GM15510 (cell line): ENCODE results near the gene ACSF2.

ENCODE experiments used
- POLR2A ChIP-seq: IDR thresholded peaks from 3 replicates; pipeline ENCODE4 v1.6.1; 2011; ENCODE audit warnings: borderline replicate concordance; ENCODE audit not compliant: insufficient read length; ENCODE audit errors: extremely low read depth

The ACSF2 gene

GRCh38 chr17:50465171-50465570 lies 39.2 kb downstream of the ACSF2 start:
- no peak for TF ChIP-seq POLR2A

DNA sequence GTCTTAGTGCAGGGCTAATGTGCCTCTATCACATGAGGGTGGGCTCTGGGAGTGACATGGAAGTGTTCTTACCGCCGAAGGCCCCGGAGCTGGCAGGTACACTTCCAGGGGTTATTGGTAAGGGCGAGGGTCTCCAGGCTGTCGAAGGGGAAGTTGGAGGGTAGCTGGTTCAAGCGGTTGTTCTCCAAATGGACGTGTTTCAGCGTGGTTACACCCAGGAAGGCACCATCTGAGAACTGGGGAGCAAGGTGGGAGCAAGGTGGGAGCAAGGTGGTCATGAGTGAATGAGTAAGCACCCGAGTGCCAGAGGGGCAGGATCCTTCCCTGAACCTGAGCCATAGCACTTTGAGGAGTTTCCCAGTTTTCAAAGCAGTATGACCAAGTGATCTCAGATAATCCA lies 39.6 kb downstream of the ACSF2 start:
- no peak for TF ChIP-seq POLR2A

GRCh38 chr17:50466371-50467113 lies 40.5 kb downstream of the ACSF2 start:
- TF ChIP-seq POLR2A: no peak

DNA sequence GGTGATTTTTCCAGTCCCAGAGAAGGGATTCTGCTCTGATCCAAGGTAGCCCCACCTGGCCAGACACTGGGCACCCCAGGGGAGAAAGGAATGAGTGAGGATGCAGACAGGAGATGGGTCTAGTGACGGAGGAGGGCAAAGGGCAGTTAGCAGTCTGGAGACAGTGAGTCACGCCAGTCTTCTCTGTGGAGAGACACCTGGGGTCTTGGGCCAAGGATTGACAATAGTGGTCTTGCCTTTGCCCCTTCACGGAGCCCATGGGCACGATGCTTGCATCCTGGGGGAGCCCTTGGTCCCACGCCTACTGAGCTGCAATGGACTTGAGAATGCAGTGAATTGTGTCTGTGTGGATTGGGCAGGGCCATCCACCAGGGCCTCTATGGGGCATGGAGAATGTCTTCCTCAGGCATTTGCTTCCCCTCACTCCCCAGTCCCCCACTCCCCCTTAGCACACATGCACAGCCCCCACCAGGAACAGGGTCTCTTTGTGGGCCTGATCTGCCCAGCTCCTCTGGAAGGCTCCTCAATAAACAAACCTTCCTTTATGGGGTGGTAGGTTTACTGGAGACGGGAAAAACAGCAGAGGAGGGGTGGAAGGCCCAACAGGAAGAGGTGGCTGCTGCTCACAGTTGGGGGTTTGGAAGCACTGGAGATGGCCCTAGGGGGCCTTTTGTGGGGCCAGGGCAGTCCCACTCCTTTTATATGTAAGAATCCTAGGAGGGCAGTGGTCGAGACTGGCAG lies 41.3 kb downstream of the ACSF2 start:
- no peak for TF ChIP-seq POLR2A

DNA sequence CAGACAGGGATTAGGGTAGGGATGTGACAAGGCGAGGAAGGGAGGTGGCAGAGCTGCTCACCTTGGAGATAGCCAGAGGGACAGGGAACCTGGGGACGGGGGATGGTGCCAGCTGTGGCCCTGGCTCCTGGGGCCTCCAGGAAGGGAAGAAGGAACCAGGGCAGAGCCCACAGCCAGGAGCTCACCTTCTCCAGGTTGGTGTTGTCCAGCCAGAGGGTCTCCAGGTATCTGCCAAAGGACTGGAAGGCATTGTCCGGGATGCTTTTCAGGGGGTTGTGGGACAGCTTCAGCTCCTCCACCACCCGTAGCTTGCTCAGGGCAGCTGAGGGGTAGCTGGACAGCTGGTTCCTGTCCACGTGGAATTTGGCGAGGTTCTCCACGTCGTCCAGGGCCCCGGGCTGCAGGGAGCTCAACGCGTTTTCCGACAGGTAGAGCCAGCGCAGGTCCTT lies 41.9 kb downstream of the ACSF2 start:
- no peak for TF ChIP-seq POLR2A

- no peak for TF ChIP-seq POLR2A
These were observed 42.5 kb downstream of the ACSF2 start, which contains the start of gene CHAD for GRCh38 chr17:50468304-50469207. Gene CHAD (minus strand): TSS chr17:50468880. CDS start chr17:50468813, 67 bp downstream.

- no peak for TF ChIP-seq POLR2A
These were observed 43.2 kb downstream of the ACSF2 start for GRCh38 chr17:50469208-50469605.

DNA sequence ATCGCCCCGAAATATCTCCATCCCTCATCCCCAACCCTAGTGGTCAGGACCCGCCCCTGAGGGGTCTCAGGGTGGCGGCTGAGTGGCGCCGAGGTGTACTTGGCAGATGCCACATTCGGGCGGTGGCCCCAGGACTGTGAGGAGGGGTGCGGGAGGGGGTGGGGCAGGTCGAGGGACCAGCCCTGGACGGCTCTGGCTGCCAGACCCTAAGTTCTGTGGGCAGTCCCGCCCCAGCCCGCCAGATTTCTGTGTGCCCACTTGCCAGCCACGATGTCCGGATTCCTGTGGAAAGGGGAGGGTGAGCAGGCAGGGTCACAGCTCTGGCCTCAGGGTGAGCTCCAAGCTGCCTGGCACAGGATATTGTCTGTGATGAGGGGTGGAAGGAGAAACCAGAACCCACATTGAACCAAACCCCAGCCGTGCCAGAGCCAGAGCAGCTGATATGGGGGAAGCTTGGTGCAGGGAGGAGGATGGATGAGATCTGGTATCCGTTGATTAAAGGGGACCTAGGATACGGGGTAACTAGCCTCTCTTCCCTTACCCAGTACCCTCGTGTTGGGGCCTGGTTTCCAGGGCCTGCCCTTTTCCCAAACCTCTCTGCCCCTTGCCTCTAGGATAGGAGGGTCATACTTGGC lies 43.8 kb downstream of the ACSF2 start:
- no peak for TF ChIP-seq POLR2A

DNA sequence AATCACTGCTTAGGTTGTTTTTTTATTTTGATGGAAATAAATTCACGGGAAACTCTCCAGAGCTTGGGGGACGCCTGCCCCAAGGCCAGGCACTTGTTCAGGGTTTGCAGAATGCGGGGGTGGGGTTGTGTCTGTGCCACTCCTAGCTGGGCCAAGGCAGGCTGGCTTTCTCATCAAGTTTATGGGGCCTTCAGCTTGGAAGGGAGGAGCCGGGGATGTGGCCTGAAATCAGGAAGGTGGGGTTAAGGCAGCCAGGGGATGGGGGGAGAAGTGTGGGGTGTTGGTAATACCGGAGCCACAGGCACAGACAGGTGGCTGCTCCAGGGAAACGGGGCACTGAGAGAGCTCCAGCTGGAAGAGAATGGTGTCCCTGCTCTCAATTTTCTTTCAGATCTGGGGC lies 44.4 kb downstream of the ACSF2 start:
- TF ChIP-seq POLR2A: no peak

DNA sequence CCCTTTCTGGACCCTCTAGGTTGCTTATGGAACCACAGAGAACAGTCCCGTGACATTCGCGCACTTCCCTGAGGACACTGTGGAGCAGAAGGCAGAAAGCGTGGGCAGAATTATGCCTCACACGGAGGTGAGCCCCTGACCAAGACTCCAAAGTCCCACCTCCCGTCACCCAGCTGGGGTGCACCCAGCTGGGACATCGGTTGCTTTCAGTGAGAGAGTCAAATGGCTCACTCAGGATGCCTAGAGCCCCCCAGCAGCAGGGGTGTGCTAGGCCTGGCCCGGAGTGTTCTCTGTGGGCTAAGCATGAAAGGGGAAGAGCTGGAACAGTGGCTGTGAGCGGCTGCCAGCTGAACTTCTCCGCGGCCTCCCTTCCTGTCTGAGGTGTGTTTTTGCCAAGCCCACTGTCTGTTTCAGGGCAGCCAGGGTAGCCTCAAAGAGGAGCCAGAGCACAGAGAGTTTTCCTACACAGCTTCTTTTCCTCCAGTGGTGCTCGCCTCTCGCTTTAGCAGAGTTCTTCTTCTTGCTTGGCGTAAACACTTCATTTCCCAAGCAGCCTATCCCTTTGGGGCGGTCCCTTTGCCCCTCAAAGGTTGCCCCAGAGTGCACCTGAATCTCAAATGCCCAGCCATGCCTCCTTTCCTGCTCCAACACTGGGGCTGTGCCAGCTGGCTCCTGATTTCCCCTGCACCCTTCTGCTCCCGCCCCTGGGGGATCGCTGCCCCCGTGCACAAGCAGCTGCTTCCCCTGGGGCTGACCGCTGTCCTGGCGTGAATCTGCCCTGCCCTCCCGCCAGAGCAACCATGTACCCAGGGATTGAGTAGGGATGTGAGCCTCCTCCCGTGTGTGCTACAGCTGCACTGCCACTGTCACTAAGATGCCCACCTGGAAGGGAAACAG lies 45.2 kb downstream of the ACSF2 start:
- no peak for TF ChIP-seq POLR2A

DNA sequence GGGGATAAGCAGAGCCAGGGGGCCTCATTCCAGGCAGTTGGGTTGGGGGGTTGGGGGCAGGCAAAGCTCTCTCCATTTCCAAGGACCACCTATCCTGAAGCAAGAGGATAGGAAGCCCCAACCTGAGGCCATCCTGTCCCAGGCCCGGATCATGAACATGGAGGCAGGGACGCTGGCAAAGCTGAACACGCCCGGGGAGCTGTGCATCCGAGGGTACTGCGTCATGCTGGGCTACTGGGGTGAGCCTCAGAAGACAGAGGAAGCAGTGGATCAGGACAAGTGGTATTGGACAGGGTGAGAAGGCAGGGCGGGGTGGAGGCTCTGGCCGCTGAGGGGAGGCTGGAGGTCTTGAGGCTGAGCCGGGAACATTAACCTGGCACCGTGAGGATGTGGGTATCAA lies 46.3 kb downstream of the ACSF2 start:
- TF ChIP-seq POLR2A: no peak

DNA sequence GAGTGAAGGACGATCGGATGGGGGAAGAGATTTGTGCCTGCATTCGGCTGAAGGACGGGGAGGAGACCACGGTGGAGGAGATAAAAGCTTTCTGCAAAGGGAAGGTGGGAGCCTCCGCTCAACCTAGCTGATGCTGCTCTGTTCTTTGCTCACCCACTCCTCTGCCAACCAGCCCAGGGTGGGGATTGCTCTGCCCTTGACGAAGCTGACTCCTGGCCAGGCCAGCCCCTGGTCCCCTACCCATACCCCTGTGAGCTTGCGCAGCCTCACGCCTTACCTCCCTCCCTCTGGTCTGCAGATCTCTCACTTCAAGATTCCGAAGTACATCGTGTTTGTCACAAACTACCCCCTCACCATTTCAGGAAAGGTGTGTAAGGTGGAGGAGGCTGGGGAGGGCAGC lies 47.9 kb downstream of the ACSF2 start:
- TF ChIP-seq POLR2A: no peak

DNA sequence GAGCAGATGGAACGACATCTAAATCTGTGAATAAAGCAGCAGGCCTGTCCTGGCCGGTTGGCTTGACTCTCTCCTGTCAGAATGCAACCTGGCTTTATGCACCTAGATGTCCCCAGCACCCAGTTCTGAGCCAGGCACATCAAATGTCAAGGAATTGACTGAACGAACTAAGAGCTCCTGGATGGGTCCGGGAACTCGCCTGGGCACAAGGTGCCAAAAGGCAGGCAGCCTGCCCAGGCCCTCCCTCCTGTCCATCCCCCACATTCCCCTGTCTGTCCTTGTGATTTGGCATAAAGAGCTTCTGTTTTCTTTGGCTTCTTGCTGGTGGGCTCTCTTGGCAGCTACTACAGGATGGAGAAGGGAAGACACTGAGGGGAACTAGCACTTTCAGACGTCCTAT lies 48.5 kb downstream of the ACSF2 start:
- TF ChIP-seq POLR2A: no peak
